Measurements from ENCODE around the gene PTPRG. TPM values are rescaled to one million over a fixed set of nuclear protein-coding genes. Genes with fewer than 3 reads are reported as not detected.

The PTPRG gene
- total and polyA plus RNA-seq, 4 donors, result 3.6 to 35.6 (median 8.1) TPM

GRCh38 chr3:62255758-62256157 is 694.4 kb downstream of the PTPRG start:
- WGBS, result 95% methylated on average over 2 of the region's 2 CpGs
- Histone ChIP-seq H3K27me3 (ENCODE audit: control insufficient read depth in 4 of 4, insufficient read depth in 4 of 4, low read length in 3 of 4) (no peaks in the 10 kb centered on the region), H3K4me1 (ENCODE audit: control insufficient read depth in 4 of 4, insufficient read depth in 4 of 4, low read length in 3 of 4) (no peaks in the 10 kb centered on the region), H3K27ac (ENCODE audit: low read depth in 1 of 2, low read length in 2 of 2) (no peak overlapping the region), H3K36me3 (ENCODE audit: control insufficient read depth in 4 of 4, insufficient read depth in 3 of 4, low read depth in 1 of 4, low read length in 3 of 4) (peaks cover 0 to 2% (median 0%) of the 10 kb centered on the region in 4 donors), H3K9ac (ENCODE audit: low read depth in 1 of 2, low read length in 2 of 2) (no peak overlapping the region), H3K9me3 (ENCODE audit: control insufficient read depth in 4 of 4, low read length in 3 of 4) (no peaks in the 10 kb centered on the region), H3K4me3 (ENCODE audit: low read depth in 1 of 3, low read length in 3 of 3) (no peak overlapping the region)
- TF ChIP-seq TAF1 (conservative IDR thresholded peaks at IDR 0.05) (no peak), RXRA (IDR thresholded peaks at IDR 0.05) (no peak), CTCF (IDR thresholded peaks at IDR 0.05; ENCODE audit: low read depth, low read length, missing input control) (no peak), GABPA (IDR thresholded peaks at IDR 0.05 in 1 of 2, conservative IDR thresholded peaks at IDR 0.05 in 1 of 2) (no peak), YY1 (IDR thresholded peaks at IDR 0.05) (no peak), FOXA2 (IDR thresholded peaks at IDR 0.05) (no peak), FOXA1 (IDR thresholded peaks at IDR 0.05) (no peak)
- TF ChIP-seq, protein P1, sequence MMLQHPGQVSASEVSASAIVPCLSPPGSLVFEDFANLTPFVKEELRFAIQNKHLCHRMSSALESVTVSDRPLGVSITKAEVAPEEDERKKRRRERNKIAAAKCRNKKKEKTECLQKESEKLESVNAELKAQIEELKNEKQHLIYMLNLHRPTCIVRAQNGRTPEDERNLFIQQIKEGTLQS (IDR thresholded peaks at IDR 0.05), result no peak
- TF ChIP-seq, protein P2, sequence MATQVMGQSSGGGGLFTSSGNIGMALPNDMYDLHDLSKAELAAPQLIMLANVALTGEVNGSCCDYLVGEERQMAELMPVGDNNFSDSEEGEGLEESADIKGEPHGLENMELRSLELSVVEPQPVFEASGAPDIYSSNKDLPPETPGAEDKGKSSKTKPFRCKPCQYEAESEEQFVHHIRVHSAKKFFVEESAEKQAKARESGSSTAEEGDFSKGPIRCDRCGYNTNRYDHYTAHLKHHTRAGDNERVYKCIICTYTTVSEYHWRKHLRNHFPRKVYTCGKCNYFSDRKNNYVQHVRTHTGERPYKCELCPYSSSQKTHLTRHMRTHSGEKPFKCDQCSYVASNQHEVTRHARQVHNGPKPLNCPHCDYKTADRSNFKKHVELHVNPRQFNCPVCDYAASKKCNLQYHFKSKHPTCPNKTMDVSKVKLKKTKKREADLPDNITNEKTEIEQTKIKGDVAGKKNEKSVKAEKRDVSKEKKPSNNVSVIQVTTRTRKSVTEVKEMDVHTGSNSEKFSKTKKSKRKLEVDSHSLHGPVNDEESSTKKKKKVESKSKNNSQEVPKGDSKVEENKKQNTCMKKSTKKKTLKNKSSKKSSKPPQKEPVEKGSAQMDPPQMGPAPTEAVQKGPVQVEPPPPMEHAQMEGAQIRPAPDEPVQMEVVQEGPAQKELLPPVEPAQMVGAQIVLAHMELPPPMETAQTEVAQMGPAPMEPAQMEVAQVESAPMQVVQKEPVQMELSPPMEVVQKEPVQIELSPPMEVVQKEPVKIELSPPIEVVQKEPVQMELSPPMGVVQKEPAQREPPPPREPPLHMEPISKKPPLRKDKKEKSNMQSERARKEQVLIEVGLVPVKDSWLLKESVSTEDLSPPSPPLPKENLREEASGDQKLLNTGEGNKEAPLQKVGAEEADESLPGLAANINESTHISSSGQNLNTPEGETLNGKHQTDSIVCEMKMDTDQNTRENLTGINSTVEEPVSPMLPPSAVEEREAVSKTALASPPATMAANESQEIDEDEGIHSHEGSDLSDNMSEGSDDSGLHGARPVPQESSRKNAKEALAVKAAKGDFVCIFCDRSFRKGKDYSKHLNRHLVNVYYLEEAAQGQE (IDR thresholded peaks at IDR 0.05), result no peak
- TF ChIP-seq, protein P3, sequence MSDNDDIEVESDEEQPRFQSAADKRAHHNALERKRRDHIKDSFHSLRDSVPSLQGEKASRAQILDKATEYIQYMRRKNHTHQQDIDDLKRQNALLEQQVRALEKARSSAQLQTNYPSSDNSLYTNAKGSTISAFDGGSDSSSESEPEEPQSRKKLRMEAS (IDR thresholded peaks at IDR 0.05), result no peak
- TF ChIP-seq, protein P4, sequence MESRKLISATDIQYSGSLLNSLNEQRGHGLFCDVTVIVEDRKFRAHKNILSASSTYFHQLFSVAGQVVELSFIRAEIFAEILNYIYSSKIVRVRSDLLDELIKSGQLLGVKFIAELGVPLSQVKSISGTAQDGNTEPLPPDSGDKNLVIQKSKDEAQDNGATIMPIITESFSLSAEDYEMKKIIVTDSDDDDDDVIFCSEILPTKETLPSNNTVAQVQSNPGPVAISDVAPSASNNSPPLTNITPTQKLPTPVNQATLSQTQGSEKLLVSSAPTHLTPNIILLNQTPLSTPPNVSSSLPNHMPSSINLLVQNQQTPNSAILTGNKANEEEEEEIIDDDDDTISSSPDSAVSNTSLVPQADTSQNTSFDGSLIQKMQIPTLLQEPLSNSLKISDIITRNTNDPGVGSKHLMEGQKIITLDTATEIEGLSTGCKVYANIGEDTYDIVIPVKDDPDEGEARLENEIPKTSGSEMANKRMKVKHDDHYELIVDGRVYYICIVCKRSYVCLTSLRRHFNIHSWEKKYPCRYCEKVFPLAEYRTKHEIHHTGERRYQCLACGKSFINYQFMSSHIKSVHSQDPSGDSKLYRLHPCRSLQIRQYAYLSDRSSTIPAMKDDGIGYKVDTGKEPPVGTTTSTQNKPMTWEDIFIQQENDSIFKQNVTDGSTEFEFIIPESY (IDR thresholded peaks at IDR 0.05), result no peak
- DNase-seq (ENCODE audit: low spot score), result no peak

DNA sequence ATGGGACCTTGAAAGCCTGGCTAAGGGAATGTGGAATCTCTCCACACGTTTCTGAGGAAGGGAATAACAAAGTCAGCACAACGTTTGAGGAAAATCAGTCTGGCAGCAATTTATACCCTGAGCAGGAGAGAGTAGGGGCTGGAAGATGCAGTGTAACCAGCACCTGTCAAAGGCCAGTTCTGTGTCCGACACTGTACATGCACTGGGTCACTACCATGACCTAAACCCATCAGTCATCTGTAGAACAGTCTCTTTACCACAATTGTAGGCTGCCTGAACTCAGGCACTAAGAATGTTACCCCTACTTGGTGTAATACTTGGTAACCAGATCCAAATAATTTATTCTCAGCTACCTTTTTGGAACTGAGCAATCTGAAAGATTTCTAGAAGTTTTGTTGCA is 698.6 kb downstream of the PTPRG start:
- 73% methylated on average over 3 of the region's 3 CpGs for WGBS
- Histone ChIP-seq H3K9ac (ENCODE audit: low read depth in 1 of 2, low read length in 2 of 2) (no peak overlapping the region), H3K27ac (ENCODE audit: low read depth in 1 of 2, low read length in 2 of 2) (no peak overlapping the region), H3K4me3 (ENCODE audit: low read depth in 1 of 3, low read length in 3 of 3) (no peak overlapping the region), H3K9me3 (ENCODE audit: control insufficient read depth in 4 of 4, low read length in 3 of 4) (no peaks in the 10 kb centered on the region), H3K36me3 (ENCODE audit: control insufficient read depth in 4 of 4, insufficient read depth in 3 of 4, low read depth in 1 of 4, low read length in 3 of 4) (peaks cover 0 to 4% (median 1%) of the 10 kb centered on the region in 4 donors), H3K27me3 (ENCODE audit: control insufficient read depth in 4 of 4, insufficient read depth in 4 of 4, low read length in 3 of 4) (no peaks in the 10 kb centered on the region), H3K4me1 (ENCODE audit: control insufficient read depth in 4 of 4, insufficient read depth in 4 of 4, low read length in 3 of 4) (peaks cover 0 to 1% (median 0%) of the 10 kb centered on the region in 4 donors)
- DNase-seq (ENCODE audit: low spot score), result no peak
- TF ChIP-seq YY1 (IDR thresholded peaks at IDR 0.05) (no peak), RAD21 (IDR thresholded peaks at IDR 0.05) (no peak), FOXA1 (IDR thresholded peaks at IDR 0.05) (no peak), HNF4A (conservative IDR thresholded peaks at IDR 0.05) (no peak), SP1 (IDR thresholded peaks at IDR 0.05) (no peak), TAF1 (conservative IDR thresholded peaks at IDR 0.05) (no peak), CTCF (IDR thresholded peaks at IDR 0.05; ENCODE audit: low read depth, low read length, missing input control) (no peak), NR2F2 (IDR thresholded peaks at IDR 0.05) (no peak), RXRA (IDR thresholded peaks at IDR 0.05) (no peak), GABPA (IDR thresholded peaks at IDR 0.05 in 1 of 2, conservative IDR thresholded peaks at IDR 0.05 in 1 of 2) (no peak), EGR1 (IDR thresholded peaks at IDR 0.05; ENCODE audit: low read depth in 2 of 2) (no peak), JUND (IDR thresholded peaks at IDR 0.05) (no peak), FOXA2 (IDR thresholded peaks at IDR 0.05) (no peak)
- TF ChIP-seq, protein P1 (IDR thresholded peaks at IDR 0.05), result no peak
- TF ChIP-seq, protein P4 (IDR thresholded peaks at IDR 0.05), result no peak

Data from liver (tissue), 9 donors.